GM23338 (cell line): ENCODE data around the gene SH3TC1. TPM values are rescaled to one million over a fixed set of nuclear protein-coding genes. Genes with fewer than 3 reads are reported as not detected.

ENCODE experiments used
- ATAC-seq: fragments of 200-7000 bp; cut with Tn5 transposase; 3 replicates; pipeline ENCODE4 v1.9.1; 2020
- DNase-seq: peaks from one replicate; pipeline ENCODE4 v3.0.0-alpha.2; 2015; ENCODE audit warnings: low spot score
- H2AFZ ChIP-seq: fragments of 200-600 bp; sonication (generic); 2 replicates; pipeline ENCODE4 v1.8.0; 2016; ENCODE audit warnings: antibody characterized with exemption, mild to moderate bottlenecking, moderate library complexity
- H3F3A ChIP-seq: fragments of 200-600 bp; sonication (generic); replicated peaks from 2 replicates; pipeline ENCODE4 v1.8.0; 2017; ENCODE audit warnings: antibody characterized with exemption, mixed run types, low read depth
- H3K27ac ChIP-seq: fragments of 200-600 bp; sonication (generic); 2 replicates; pipeline ENCODE4 v1.6.1; 2016; ENCODE audit warnings: low read depth
- H3K27me3 ChIP-seq: fragments of 200-600 bp; sonication (generic); 2 replicates; pipeline ENCODE4 v1.8.0; 2016; ENCODE audit warnings: mild to moderate bottlenecking, mixed run types, moderate library complexity; ENCODE audit not compliant: insufficient read depth
- H3K36me3 ChIP-seq: fragments of 200-600 bp; sonication (generic); 2 replicates; pipeline ENCODE4 v1.8.0; 2016; ENCODE audit warnings: mild to moderate bottlenecking; ENCODE audit not compliant: insufficient read depth
- H3K4me1 ChIP-seq: fragments of 200-600 bp; sonication (generic); 2 replicates; pipeline ENCODE4 v1.8.0; 2016; ENCODE audit warnings: mild to moderate bottlenecking, moderate library complexity; ENCODE audit not compliant: insufficient read depth
- H3K4me2 ChIP-seq: fragments of 200-600 bp; sonication (generic); 2 replicates; pipeline ENCODE4 v1.7.1; 2017; ENCODE audit warnings: mixed run types
- H3K4me3 ChIP-seq: fragments of 200-600 bp; sonication (generic); 2 replicates; pipeline ENCODE4 v1.6.1; 2016; ENCODE audit warnings: mixed run types
- H3K79me2 ChIP-seq: fragments of 200-600 bp; sonication (generic); replicated peaks from 2 replicates; pipeline ENCODE4 v1.8.0; 2017; ENCODE audit warnings: mild to moderate bottlenecking; ENCODE audit not compliant: insufficient read depth
- H3K9me2 ChIP-seq: fragments of 200-600 bp; sonication (generic); 2 replicates; pipeline ENCODE4 v1.8.0; 2017; ENCODE audit not compliant: insufficient read depth
- H4K20me1 ChIP-seq: fragments of 200-600 bp; sonication (generic); replicated peaks from 2 replicates; pipeline ENCODE4 v1.8.0; 2017; ENCODE audit warnings: mild to moderate bottlenecking; ENCODE audit not compliant: insufficient read depth
- H3K27ac Mint-ChIP-seq: 2 replicates; pipeline ENCODE4 v1.8.0; 2020; ENCODE audit warnings: inconsistent platforms, mild to moderate bottlenecking, moderate library complexity, mixed read lengths
- H3K27me3 Mint-ChIP-seq: 3 replicates; pipeline ENCODE4 v1.8.0; 2022; ENCODE audit warnings: low read depth, mild to moderate bottlenecking, moderate library complexity, mixed read lengths, inconsistent platforms; ENCODE audit not compliant: insufficient read depth, poor library complexity
- H3K36me3 Mint-ChIP-seq: 3 replicates; pipeline ENCODE4 v1.8.0; 2021; ENCODE audit warnings: low read depth, mild to moderate bottlenecking, inconsistent platforms, moderate library complexity, mixed read lengths
- H3K4me1 Mint-ChIP-seq: 3 replicates; pipeline ENCODE4 v1.8.0; 2020; ENCODE audit warnings: mild to moderate bottlenecking, inconsistent platforms, mixed read lengths
- H3K4me3 Mint-ChIP-seq: 3 replicates; pipeline ENCODE4 v1.8.0; 2021; ENCODE audit warnings: moderate library complexity, mild to moderate bottlenecking, inconsistent platforms, mixed read lengths
- H3K9me3 Mint-ChIP-seq: 3 replicates; pipeline ENCODE4 v1.8.0; 2020; ENCODE audit warnings: moderate library complexity, mild to moderate bottlenecking, inconsistent platforms, mixed read lengths
- CREB1 ChIP-seq: fragments of 250-450 bp; sonication (Bioruptor Pico); IDR thresholded peaks from 2 replicates; pipeline ENCODE4 v1.5.0; 2020; ENCODE audit warnings: low read depth, mild to moderate bottlenecking, moderate library complexity
- CTCF ChIP-seq, 2 experiments: fragments of 200-600 bp in 1 of 2; sonication (generic) in 1 of 2; conservative IDR thresholded peaks; 2 replicates each; pipeline versions ENCODE4 v1.5.1 to v1.6.1; 2016 to 2017; ENCODE audit warnings: antibody characterized with exemption in 2 of 2, low read depth in 2 of 2, mild to moderate bottlenecking in 2 of 2, moderate library complexity in 1 of 2
- ETS1 ChIP-seq: IDR thresholded peaks from 2 replicates; pipeline ENCODE4 v1.6.1; 2016; ENCODE audit warnings: antibody characterized with exemption
- EZH2 ChIP-seq: fragments of 200-600 bp; sonication (generic); IDR thresholded peaks from one replicate; pipeline ENCODE4 v1.8.0; 2017; ENCODE audit warnings: antibody characterized with exemption, mild to moderate bottlenecking, low read depth; ENCODE audit not compliant: unreplicated experiment
- EZH2phosphoT487 ChIP-seq: fragments of 200-600 bp; sonication (generic); IDR thresholded peaks from one replicate; pipeline ENCODE4 v1.8.1; 2018; ENCODE audit warnings: antibody characterized with exemption; ENCODE audit not compliant: unreplicated experiment
- JUNB ChIP-seq: IDR thresholded peaks from one replicate; pipeline ENCODE4 v1.6.1; 2016; ENCODE audit warnings: antibody characterized with exemption; ENCODE audit not compliant: unreplicated experiment
- NANOG ChIP-seq: IDR thresholded peaks from 2 replicates; pipeline ENCODE4 v1.6.1; 2016; ENCODE audit warnings: antibody characterized with exemption, borderline replicate concordance
- POLR2AphosphoS5 ChIP-seq: IDR thresholded peaks from 2 replicates; pipeline ENCODE4 v1.6.1; 2016; ENCODE audit warnings: antibody characterized with exemption, low read depth
- REST ChIP-seq: IDR thresholded peaks from one replicate; pipeline ENCODE4 v1.6.1; 2018; ENCODE audit warnings: antibody characterized with exemption; ENCODE audit not compliant: unreplicated experiment
- STAT1 ChIP-seq: IDR thresholded peaks from one replicate; pipeline ENCODE4 v1.6.1; 2016; ENCODE audit warnings: antibody characterized with exemption; ENCODE audit not compliant: unreplicated experiment
- ZNF114 ChIP-seq: fragments of 250-450 bp; sonication (Bioruptor Pico); IDR thresholded peaks from 2 replicates; pipeline ENCODE4 v1.5.0; 2020; ENCODE audit warnings: mild to moderate bottlenecking, moderate library complexity
- ZNF331 ChIP-seq: fragments of 250-450 bp; sonication (Bioruptor Pico); IDR thresholded peaks from 2 replicates; pipeline ENCODE4 v1.5.0; 2020; ENCODE audit warnings: low read depth, mild to moderate bottlenecking, moderate library complexity
- ZNF462 ChIP-seq: fragments of 250-450 bp; sonication (Bioruptor Pico); IDR thresholded peaks from 2 replicates; pipeline ENCODE4 v1.5.0; 2020; ENCODE audit warnings: mild to moderate bottlenecking, moderate library complexity
- polyA plus RNA-seq: library from polyadenylated mRNA; unstranded; fragments of >200 nt; fragmentation: Nextera tagmentation; extraction: Ambion mirVana; gene quantifications from 2 replicates; pipeline ENCODE4 v1.2.1, GENCODE V29; 2016
- total RNA-seq: library from RNA; depleted of rRNA; stranded (reverse); fragments of >200 nt; shearing (Covaris generic); gene quantifications from 2 replicates; pipeline ENCODE4 v1.2.3, GENCODE V29; 2014

Gene SH3TC1
- total and polyA plus RNA-seq, 2 experiments from 2014 or later = 0.07 TPM; not detected in 1

- Mint-ChIP-seq H3K4me1 (peaks cover 6% of the 10 kb centered on the region), H3K27ac (no peak overlapping the region), H3K9me3 (no peaks in the 10 kb centered on the region), H3K36me3 (no peaks in the 10 kb centered on the region), H3K27me3 (peaks cover 6% of the 10 kb centered on the region), H3K4me3 (no peak overlapping the region)
- ATAC-seq (no peak), DNase-seq (no peak)
- no peaks in the 10 kb centered on the region for H3K4me1 ChIP-seq
- TF ChIP-seq EZH2phosphoT487 = no peak
- TF ChIP-seq REST = no peak
- TF ChIP-seq NANOG = no peak
- TF ChIP-seq STAT1 = no peak
- TF ChIP-seq JUNB = no peak
- no peak for TF ChIP-seq POLR2AphosphoS5
- TF ChIP-seq ZNF462 (CRISPR knock-in tag) = no peak
- no peak for TF ChIP-seq CREB1 (CRISPR knock-in tag)
- TF ChIP-seq ZNF331 (CRISPR knock-in tag) = no peak
- no peak for TF ChIP-seq ZNF114
- TF ChIP-seq ETS1 = no peak
- TF ChIP-seq EZH2 = no peak
- no peak for TF ChIP-seq CTCF (conservative IDR thresholded peaks at IDR 0.05; ENCODE audit: low read depth in 2 of 2)
- H2AFZ ChIP-seq = no peak overlapping the region
- H3F3A ChIP-seq = no peaks in the 10 kb centered on the region
- H3K4me3 ChIP-seq = no peak overlapping the region
- no peaks in the 10 kb centered on the region for H3K27me3 ChIP-seq
- H4K20me1 ChIP-seq = no peaks in the 10 kb centered on the region
- no peak overlapping the region for H3K27ac ChIP-seq
- H3K4me2 ChIP-seq = no peak overlapping the region
- H3K9me2 ChIP-seq = no peaks in the 10 kb centered on the region
- H3K79me2 ChIP-seq = no peaks in the 10 kb centered on the region
- no peaks in the 10 kb centered on the region for H3K36me3 ChIP-seq
Observed at GRCh38 chr4:8203052-8203401, 3.9 kb downstream of the SH3TC1 start.
